ENCODE measurements around the gene CNN3. TPM values are rescaled to one million over a fixed set of nuclear protein-coding genes. Genes with fewer than 3 reads are reported as not detected.

CNN3 gene
- total RNA-seq, 4 donors from 2014 or later, result 22.4 to 96.2 (median 59.7) TPM

DNA sequence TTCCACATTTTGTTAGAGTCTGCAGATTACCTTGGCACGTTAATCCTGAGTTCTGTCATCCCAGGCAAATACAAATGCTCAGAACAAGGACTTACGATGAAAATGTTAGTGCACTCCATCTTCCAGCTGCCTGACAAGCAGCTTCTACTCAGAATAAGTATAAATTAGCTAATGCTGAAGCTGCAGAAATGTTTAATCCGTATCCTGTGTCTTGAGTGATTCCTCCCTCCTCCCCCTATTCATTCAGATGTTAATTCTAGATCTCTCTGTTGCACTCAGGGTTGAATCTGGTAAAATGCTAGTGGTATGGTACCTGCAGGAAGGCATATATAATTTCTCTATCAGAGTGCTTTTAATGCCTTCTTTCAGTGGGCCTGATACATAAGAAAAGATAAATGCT, 39.8 kb downstream of the CNN3 start:
- in situ Hi-C loops (cut with MboI; ENCODE audit: low pct_ligation_motif_present in 1 of 4, low pct_unique_long_range_greater_than_20kb in 1 of 4, low sequenced_read_pairs in 3 of 4) (no loop called here), intact Hi-C loops (cut with DNase I; ENCODE audit: low total_unique reads) (no loop called here)
- TF ChIP-seq EP300 (IDR thresholded peaks at IDR 0.05; ENCODE audit: low read depth), result no peak
- TF ChIP-seq POLR2AphosphoS5 (IDR thresholded peaks at IDR 0.05), result no peak
- no peak for TF ChIP-seq POLR2A (IDR thresholded peaks at IDR 0.05)
- TF ChIP-seq CTCF (IDR thresholded peaks at IDR 0.05), result no peak
- WGBS, 2 donors (ENCODE audit: low coverage in 1 of 2), result 67 to 71% methylated on average over 2 to 3 of the region's 3 CpGs
- Histone ChIP-seq H3K9me3 (no peaks in the 10 kb centered on the region), H3K36me3 (peaks cover 0 to 15% (median 0%) of the 10 kb centered on the region in 4 donors), H3K4me3 (no peak overlapping the region), H3K27me3 (no peaks in the 10 kb centered on the region), H3K27ac (no peak overlapping the region), H3K4me1 (peaks cover 0 to 8% (median 4%) of the 10 kb centered on the region in 4 donors)
- DNase-seq, result no peak

GRCh38 chr1:94886361-94886760, 40.5 kb downstream of the CNN3 start:
- H3K27ac ChIP-seq, result no peak overlapping the region
- no peaks in the 10 kb centered on the region for H3K27me3 ChIP-seq
- H3K4me1 ChIP-seq, result peaks cover 0 to 8% (median 4%) of the 10 kb centered on the region in 4 donors
- H3K4me3 ChIP-seq, result no peak overlapping the region
- intact Hi-C loops (cut with DNase I; ENCODE audit: low total_unique reads), result no loop called here
- TF ChIP-seq CTCF (IDR thresholded peaks at IDR 0.05), result no peak
- no peak for TF ChIP-seq POLR2AphosphoS5 (IDR thresholded peaks at IDR 0.05)
- no peak for TF ChIP-seq EP300 (IDR thresholded peaks at IDR 0.05; ENCODE audit: low read depth)
- no peak for TF ChIP-seq POLR2A (IDR thresholded peaks at IDR 0.05)
- DNase-seq, result no peak
- no peaks in the 10 kb centered on the region for H3K9me3 ChIP-seq
- in situ Hi-C loops (cut with MboI; ENCODE audit: low pct_ligation_motif_present in 1 of 4, low pct_unique_long_range_greater_than_20kb in 1 of 4, low sequenced_read_pairs in 3 of 4), result no loop called here
- 90 to 92% methylated on average over 4 to 5 of the region's 5 CpGs for WGBS, 2 donors (ENCODE audit: low coverage in 1 of 2)
- H3K36me3 ChIP-seq, result peaks cover 0 to 8% (median 0%) of the 10 kb centered on the region in 4 donors

DNA sequence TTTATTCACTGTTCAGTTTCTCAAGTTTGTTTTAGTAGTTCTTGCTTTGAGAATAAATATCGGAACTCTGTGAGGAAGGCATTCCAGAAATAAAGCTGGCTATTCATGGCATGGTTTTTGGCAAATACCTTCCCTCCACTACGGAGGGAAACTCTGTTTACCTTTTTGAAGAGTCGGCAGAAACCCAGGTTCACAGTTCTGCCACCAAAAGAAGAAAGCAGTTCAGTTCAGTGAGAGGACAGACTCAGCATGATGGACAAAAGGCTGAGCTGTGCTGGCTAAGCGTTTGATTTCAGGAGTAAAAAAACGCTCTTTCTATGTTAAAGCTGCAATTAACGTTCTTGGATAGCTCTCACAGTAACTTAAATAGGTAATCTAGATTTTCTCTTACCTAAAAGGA, 42.4 kb downstream of the CNN3 start:
- TF ChIP-seq EP300 (IDR thresholded peaks at IDR 0.05; ENCODE audit: low read depth) (no peak), POLR2AphosphoS5 (IDR thresholded peaks at IDR 0.05) (no peak), CTCF (IDR thresholded peaks at IDR 0.05) (no peak), POLR2A (IDR thresholded peaks at IDR 0.05) (no peak)
- in situ Hi-C loops (cut with MboI; ENCODE audit: low pct_ligation_motif_present in 1 of 4, low pct_unique_long_range_greater_than_20kb in 1 of 4, low sequenced_read_pairs in 3 of 4) (no loop called here), intact Hi-C loops (cut with DNase I; ENCODE audit: low total_unique reads) (no loop called here)
- no peak overlapping the region for H3K4me3 ChIP-seq
- no peaks in the 10 kb centered on the region for H3K36me3 ChIP-seq
- peaks cover 0 to 8% (median 4%) of the 10 kb centered on the region in 4 donors for H3K4me1 ChIP-seq
- peak overlapping the region; percentile 64 to 70 (median 68) for H3K27ac ChIP-seq
- no peaks in the 10 kb centered on the region for H3K9me3 ChIP-seq
- DNase-seq, result no peak
- 76 to 89% methylated on average over 6 of the region's 6 CpGs for WGBS, 2 donors (ENCODE audit: low coverage in 1 of 2)
- no peaks in the 10 kb centered on the region for H3K27me3 ChIP-seq

DNA sequence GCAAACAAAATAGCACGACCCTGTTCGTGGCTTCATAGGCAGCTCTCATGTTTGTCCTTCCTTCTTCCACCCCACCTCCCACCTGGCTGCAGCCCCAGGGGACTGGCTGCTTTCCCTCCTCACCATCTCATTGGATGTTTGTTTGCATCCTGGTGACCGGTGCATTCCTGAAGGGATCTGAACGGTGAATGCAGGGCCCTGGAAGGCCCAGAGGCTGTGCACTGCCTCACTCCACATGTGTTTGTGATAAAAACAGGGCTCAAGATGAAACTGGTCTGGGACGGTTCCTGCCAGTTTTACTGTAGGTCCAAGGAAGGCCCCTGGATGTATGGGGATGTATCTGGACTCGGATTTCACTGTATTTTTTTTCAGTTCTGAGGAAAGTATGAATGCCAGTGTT, 42.8 kb downstream of the CNN3 start:
- 51 to 79% methylated on average over 3 to 6 of the region's 6 CpGs for WGBS, 2 donors (ENCODE audit: low coverage in 1 of 2)

More for the DNA sequence above, 42.8 kb downstream of the CNN3 start:
- DNase-seq, result no peak
- H3K4me1 ChIP-seq, result peaks cover 0 to 8% (median 4%) of the 10 kb centered on the region in 4 donors
- in situ Hi-C loops (cut with MboI; ENCODE audit: low pct_ligation_motif_present in 1 of 4, low pct_unique_long_range_greater_than_20kb in 1 of 4, low sequenced_read_pairs in 3 of 4) (no loop called here), intact Hi-C loops (cut with DNase I; ENCODE audit: low total_unique reads) (no loop called here)
- no peaks in the 10 kb centered on the region for H3K36me3 ChIP-seq
- no peak overlapping the region for H3K4me3 ChIP-seq
- TF ChIP-seq CTCF (IDR thresholded peaks at IDR 0.05) (no peak), EP300 (IDR thresholded peaks at IDR 0.05; ENCODE audit: low read depth) (no peak), POLR2A (IDR thresholded peaks at IDR 0.05) (no peak), POLR2AphosphoS5 (IDR thresholded peaks at IDR 0.05) (no peak)
- H3K27ac ChIP-seq, result peak overlapping the region; percentile 64 to 70 (median 68)
- no peaks in the 10 kb centered on the region for H3K9me3 ChIP-seq
- H3K27me3 ChIP-seq, result no peaks in the 10 kb centered on the region

Measured in transverse colon (tissue), 4 donors.